HG03159 (cell line): ENCODE results near the gene MAP3K5.
"Not testable (repeated sequence)": the region's sequence is repeated elsewhere in the genome, so short reads cannot be mapped to it uniquely, and the experiment has no call there.

ENCODE experiments used
- ATAC-seq: cut with Tn5 transposase; IDR thresholded peaks from one replicate; pipeline ENCODE4 v1.9.1; 2021; ENCODE audit warnings: mild to moderate bottlenecking, moderate library complexity; ENCODE audit not compliant: unreplicated experiment

The MAP3K5 gene

DNA sequence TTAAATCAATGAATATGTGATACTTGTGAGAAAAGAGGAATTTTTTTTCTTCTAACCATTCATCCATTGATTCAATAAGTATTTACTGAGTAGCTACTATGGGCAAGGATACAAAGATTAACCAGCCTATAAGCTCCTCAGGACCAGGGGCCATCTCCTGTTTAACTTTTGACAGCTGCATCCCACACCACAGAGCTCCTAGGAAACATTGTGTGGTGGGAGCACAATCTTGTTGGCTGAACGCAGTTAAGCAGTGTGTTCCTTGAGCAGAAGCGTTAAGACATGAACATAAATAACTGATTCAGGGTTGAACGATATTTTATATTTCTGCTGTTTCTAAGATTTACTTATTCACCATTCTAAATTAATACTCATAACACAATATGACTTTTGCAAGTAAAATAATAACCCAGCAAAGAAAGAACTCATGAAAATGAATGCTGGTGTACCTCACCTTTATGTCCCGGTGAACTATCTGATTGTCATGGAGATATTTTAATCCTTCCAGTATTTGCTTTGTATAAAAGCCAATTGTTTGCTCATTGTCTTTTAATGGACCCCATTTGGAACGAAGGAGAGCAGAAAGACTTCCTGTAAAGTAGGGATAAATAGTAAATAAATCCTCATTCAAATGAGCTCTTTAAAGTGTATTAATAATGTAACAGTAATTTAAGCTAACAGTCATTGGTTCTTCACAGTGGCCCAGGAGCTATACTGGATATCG, 179.4 kb downstream of the MAP3K5 start:
- no peak for ATAC-seq

DNA sequence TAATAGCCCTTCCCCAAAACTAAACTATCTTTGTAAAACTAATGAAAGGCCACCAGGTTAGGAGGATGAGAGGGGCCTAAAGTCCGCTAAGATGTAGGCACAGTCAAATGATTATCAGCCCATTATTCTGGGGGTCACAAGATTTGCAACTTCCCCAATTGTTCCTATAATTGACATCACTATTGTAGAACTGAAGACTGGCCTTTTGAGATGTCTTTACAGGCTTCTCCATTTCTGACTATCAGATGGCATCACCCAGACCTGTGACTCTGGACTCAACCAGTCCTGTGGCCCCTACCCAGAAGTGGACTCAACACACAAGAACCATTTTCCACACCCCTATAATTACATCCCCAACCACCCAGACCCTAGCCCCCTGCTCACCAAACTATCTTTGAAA, 180.5 kb downstream of the MAP3K5 start:
- no peak for ATAC-seq

DNA sequence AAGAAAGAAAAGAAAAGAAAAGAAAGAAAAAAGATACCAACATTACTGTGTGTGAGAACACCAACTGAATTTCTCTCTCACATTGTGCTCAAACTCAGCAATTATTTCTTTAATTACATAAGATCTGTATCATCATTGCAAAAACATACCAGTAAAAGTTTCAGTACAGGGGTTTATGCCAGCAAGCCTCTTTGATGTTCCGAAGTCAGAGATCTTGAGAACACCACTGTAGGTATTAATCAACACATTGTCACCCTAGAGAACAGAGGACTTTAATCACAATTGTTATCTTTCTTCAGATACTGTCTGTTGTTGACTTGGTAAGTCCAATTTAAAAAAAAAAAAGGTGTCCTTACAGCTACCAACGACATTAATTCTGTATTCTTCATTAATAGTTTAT, 181.1 kb downstream of the MAP3K5 start:
- ATAC-seq = no peak

DNA sequence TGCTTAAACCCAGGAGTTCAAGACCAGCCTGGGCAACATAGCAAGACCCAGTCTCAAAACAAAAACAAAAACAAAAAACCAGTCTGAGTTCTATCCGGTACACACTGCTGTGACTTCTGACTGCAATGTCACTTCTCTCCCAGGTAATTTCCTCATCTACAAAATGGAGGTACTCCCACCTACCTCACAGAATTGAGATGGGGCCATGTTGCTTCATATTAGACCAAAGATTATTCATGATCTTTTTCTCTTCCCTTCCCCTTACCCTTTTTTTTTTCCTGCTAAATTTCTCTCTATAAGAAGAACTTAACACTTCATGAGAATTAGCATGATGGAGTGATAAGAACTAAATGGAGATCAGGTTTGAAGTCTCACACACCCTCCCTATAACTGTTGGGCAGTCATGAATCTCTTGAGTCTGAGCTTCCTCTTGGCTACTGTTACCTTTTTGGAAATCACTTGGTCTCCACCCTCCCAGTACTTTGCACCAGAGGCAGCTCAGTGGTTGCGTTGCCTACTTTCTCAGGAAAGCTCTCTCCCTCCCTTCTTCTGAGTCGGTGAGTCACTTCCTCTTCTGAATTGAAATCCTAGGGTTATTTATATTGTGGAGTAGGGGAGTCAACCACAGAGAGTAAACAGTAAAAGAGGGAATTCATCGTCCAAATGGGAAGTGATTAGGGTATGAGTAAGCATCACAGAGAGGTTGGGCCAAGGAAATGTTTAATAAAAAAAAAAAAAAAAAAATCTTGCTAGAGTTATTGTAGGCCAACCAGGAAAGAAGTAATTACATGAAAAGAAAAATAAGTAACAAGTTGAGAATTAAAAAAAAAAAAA, 182.2 kb downstream of the MAP3K5 start:
- ATAC-seq = no peak

DNA sequence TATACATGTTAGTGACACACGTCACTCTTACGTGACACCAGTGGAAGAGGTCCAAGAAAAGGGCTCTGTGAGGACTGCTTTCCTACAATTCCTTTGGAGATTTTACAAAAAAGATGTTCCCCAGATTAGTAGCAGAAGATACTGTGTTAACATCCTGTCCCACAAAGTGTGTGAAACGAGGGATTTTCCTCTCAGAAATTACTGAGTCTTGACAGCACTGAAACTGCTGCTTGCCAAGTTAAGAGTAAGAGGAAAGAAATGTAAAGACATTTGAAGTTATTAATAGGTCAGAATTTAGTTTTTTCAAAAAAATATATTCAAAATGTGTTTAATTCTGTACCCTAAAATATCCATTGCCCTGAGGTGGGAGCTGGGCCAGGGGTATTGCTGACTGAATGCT, 183.3 kb downstream of the MAP3K5 start:
- no peak for ATAC-seq

DNA sequence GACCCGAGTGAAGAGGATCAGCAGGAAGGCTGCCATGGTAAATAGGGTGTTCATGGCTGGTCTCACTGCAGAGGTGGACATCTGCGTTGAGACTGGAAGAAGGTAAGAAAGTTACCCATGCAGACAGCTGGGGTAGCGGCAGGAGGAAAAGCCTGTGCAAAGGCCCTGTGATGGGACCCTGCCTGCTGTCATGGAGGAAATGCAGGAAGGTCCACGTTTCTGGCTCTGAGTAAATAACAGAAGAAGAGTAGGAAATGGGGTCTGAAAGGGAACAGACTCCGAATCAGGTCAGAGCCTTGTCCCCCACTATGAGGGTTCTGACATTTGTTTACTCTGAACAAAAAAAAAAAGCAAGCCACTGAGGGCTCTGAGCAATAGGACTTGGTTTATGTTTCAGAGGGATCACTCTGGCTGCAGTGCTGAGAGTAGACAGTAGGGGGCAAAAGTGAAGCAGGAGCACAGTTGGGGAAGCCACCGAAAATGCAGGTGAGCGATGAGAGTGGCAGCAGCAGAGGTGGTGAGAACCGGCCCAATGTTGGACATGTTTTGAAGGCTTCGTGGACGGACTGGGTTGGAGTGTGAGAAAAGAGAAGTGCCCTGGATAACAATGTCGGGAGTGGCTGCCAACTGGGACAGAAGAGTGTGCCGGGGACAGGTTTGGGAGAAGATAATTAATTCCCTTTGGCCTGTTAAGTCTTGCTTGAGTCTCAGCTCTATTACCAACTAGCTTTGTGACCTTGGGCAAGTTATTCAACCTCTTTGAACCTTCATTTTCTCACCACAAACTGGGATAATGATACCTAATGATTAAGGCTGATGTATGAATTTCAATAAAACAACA, 184.1 kb downstream of the MAP3K5 start:
- peak; percentile 94 for ATAC-seq

DNA sequence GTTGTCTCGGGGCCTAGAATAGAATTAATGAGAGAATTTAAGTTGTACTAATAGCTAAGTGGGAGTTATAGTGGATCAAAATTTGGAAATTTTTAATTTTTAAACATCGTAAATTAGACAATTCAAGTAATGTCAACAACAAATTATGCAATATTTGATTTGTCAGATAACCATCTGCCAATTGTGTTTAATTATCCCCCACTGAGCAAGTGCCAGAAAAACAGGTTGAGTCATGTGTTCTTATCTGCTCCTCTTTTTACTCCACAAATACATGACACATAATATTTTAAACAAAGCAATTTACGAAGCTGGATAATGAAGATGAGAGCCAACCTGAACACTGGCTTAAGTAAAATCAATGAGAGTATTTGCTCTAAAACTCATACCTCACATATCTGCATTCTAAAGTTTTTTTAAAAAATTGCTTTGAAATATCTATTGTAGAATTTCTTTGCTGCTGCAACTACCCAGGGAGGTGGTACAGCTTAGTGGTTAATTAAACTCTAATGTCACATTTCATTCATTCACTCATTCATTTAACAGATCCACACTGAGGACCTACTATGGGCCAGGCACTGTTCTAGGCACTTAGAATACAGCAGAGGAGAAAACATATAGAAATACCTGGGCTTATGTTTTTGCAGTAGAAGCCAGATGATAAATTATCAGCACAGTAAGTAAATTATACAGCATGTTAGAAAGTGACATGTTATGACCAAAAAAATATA, 184.9 kb downstream of the MAP3K5 start:
- no peak for ATAC-seq

DNA sequence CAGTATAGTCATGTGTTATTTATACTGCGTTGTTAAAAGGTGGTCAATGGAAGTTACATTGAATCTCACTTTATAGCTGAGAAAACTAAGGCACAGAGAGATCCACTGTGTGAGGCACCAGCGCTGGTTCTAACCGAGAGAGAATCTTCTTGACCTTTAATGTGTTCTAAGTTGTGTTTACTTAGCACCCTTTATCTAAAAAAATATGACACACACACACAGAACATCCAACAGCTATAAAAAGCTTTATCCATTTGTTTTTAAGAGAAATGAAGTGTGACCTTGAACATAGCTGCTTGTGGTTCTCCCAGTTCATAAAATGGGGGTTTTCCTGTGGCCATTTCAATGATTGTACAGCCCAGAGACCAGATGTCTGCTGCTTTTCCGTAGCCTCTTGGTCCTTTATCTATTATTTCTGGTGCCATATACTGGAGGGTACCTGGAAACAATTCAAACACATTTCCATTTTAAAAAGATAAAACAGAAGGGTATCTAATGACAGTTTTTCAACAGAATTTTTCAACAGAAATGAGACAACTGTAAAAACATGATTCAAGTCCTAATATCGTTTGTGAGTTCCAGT, 187.3 kb downstream of the MAP3K5 start:
- ATAC-seq = no peak

DNA sequence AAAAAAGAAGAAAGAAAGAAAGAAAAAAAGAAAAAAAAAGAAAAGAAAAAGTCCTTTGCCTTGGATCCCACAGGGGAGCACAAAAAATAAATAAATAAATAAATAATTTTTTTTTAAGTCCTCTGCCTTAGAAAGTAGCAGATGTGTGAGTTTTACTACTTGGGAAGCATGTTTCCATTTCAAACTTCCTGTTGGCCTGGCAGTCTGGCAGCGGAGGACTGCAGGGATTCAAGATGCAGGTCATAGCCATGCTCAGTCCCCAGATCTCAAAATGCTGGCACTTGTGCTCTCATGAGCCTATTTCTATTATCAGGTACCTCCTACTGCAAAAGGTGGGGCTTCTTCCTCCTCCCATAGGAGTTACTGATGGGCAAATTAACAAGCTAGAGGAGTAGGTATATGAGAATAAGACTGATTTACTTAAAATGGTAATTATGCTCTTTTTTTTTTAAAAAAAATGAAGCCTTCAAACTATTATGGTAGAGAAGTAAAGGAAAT, 187.9 kb downstream of the MAP3K5 start:
- ATAC-seq = no peak

DNA sequence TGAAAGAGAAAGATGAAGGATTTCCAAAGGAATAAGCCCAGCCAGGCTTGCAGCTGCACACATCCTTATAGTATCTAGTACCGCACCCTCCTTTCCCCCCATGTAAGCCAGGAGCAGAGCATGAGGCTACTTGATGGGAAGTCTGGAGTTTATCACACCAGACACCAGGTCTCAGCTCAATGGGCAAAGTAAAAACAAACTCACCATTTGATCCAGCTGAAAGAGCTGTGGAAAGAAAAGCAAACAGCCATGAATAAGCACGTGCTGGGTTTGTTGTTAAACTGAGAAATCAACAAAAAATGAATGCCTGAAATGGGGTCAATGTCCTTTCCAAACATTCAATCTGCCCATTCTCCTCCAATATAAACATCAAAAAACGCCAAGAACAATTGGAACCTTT, 191.5 kb downstream of the MAP3K5 start:
- ATAC-seq = no peak

DNA sequence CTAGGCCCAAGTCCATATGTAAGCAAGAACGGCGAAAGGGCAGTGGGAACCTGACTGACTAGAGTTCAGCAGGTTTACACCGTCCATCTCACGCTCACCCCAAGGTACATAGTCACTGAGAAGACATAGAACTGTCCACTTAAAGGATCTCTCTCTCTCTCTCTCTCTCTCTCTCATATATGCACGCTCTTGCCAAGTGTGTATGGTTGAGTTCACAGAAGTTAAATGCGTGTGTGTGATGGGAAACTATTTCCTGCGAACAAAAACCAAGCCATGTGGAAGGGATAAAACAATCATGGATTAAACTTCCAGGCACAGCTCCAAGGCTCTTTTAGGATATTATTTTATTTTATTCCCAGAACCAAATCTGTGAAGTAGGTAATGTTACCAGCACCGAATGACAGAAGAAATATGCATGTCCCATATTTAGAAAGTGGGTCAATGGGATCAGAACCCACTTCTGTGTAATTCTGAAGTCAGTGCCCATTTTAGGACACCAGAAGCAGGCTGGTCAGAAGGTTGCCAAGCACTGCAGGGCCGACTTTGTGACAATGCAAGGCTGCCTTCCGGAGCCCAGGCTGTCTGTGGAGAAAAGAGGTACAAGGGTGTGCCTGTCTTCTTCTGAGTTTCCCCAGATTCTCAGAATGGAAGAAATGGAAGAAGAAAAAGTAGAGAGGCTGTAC, 192.8 kb downstream of the MAP3K5 start:
- ATAC-seq = no peak

DNA sequence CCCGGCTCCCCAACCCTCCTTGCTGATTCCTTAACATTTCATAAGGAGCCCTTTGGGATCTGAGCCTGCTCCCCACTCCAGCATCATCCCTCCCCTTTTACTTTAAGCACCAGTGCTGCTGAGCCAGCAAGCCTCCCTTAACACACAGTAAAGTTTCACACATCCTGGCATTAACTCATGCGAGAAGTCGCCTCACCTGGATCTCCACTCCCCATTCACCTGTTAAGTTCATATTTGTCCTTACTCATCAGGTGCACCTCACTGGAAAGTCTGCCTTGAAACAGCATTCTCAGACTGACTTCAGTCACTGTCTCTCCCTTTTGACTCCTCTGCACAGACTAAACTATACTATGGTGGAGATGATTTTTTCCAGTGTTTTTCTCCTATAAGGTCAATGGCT, 194.2 kb downstream of the MAP3K5 start:
- ATAC-seq = no peak

DNA sequence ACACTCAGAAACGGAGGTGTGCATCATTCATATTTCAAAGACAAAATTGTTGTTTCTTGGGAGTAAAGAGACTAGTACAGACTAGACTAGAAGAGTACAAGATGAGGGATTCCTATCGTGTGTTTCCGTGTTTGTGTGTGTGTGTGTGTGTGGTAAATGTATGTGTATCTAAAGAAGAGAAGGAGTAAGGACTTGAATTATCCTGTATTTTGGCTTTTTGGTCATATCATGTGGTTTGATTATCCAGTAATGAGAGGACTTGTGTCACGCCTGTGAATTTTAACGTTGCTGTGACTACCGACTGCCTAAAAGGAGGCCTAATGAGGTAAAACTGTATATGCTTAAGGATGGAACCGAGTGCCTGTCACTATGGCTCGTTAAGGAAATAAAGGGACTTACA, 197.6 kb downstream of the MAP3K5 start:
- ATAC-seq = no peak

DNA sequence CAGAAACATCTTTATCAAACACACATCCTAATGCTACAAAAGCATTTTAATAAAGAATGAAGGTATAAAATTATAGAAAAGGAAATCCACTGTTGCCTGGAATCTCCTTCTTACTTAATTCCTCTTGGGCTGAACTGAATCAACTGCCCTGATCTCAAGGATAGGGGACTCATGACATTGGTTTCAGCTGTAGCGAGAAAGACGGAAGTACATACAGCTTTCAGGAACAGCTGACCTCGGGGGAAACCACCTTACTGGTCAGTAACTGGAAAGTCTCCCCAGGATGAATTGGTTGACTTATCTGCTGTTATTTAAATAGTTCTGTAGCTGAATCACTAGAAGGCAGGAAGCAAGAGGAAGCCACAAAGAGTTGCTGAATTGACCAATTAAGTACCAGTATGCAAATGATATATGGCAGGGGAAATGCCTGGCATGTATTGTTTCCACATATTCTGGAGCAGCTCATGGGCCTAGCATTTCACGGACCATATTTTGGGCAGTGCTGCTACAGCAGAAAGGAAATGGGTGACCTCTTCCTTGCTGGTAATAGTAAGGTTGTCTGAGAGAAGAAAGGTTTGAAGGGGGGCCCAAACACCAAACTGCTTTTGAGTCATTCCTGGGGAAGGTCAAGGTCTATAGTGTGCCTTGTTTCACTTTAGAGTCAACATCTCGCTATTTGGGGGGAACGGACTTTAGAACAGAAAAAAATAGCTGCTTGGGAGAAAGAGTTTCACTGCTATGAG, 198.4 kb downstream of the MAP3K5 start:
- peak; percentile 97 for ATAC-seq

DNA sequence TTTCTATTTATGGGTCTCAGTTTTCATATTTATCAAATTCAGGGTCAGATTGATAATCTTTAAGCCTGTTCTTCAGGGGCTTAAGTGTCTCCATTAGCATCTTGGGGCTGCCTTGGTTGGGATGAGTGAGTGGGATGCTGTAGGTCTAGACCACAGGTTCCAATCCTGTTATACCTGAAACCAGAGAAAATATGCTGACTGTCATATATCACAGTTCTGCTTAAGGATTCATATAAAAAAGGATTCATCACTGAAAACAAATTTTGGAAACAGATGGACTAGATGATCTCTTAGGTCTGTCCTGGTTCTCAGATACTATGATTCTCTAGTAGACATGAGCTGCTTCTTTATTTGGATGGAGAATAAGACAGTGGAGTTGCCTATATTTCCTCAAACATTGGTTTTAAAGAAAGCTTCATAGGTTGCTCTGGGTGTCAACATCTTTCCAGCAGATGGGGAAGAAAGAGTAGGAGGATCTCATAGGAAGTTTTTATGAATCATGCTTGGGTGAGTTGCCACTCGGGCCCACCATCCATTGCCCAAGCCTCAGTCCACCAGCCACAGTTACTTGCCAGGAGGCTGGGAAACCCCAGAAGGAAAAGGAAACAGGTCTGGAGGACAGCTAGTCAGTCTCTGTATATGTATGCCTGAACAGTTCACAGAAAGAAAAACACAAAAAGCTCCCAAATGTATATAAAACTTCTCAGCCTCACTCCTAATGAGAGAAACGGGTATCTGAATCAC, 199.2 kb downstream of the MAP3K5 start:
- ATAC-seq = no peak

DNA sequence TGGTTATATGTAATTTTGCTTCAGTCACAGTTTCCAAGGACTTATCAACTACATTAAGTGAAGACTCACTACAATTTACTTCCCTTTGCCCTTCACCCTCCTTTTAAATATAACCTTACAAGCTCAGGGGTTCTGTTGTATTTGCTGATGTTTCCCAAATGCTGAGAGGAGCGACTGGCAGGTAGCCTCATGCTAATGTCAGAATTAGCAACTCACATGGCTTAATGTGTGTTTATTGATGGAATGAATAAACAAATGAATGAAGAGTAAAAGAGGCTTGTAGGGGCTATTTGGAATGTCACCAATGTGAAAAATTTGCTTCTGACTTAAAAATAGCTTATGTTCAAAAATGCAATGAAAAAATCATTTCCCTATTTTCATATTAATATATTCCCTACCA, 200.7 kb downstream of the MAP3K5 start:
- ATAC-seq = no peak

DNA sequence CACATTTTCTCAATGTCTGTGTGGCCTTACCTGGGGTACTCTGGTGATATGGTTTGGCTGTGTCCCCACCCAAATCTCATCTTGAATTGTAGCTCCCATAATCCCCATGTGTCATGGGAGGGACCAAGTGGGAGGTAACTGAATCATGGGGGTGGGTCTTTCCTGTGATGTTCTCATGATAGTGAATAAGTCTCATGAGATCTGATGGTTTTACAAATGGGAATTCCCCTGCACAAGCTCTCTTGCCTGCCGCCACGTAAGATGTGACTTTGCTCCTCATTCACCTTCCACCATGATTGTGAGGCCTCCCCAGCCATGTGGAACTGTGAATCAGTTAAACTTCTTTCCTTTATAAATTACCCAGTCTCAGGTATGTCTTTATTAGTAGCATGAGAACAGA, 201.4 kb downstream of the MAP3K5 start:
- not testable (repeated sequence) for ATAC-seq

DNA sequence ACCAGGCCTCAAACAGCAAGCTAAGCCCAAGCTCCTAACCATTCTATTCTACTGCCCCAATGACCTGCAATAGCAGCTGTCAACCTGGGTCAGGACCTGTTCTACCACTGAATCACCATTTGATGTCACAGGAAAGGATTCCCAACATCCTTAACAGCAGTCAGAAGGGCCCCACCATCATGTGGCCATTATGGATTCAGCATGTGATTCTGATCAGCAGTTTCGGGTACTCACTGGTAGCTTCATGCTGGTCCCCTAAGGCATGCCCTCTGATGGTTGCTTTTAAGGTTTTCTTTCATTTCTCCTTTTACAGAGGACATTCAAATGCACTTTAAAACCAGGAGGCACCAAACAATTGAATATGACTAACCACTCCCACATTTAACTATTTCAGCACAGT, 204.8 kb downstream of the MAP3K5 start:
- ATAC-seq = no peak
